Thoracic aorta (tissue), 2 donors: ENCODE data around the gene GARS1. TPM values are rescaled to one million over a fixed set of nuclear protein-coding genes. Genes with fewer than 3 reads are reported as not detected.

Source experiments
- ATAC-seq: fragments of 150-250 bp; one replicate; pipeline ENCODE4 v1.8.0; 2017; ENCODE audit warnings: low read depth; ENCODE audit not compliant: insufficient number of reproducible peaks, low FRiP score
- DNase-seq: peaks from one replicate; pipeline ENCODE4 v3.0.0-alpha.2; 2020; ENCODE audit warnings: low spot score
- H3K27ac ChIP-seq, 2 donors: fragments of 200-600 bp; sonication (generic); 1 replicate in 1 of 2; 2 replicates in 1 of 2; pipeline ENCODE4 v1.5.1; 2016; ENCODE audit warnings: mild to moderate bottlenecking in 2 of 2, moderate library complexity in 2 of 2
- H3K27me3 ChIP-seq: fragments of 200-600 bp; sonication (generic); replicated peaks from 2 replicates; pipeline ENCODE4 v1.6.0; 2016; ENCODE audit warnings: mild to moderate bottlenecking; ENCODE audit not compliant: insufficient read depth
- H3K36me3 ChIP-seq: fragments of 200-600 bp; sonication (generic); one replicate; pipeline ENCODE4 v1.5.1; 2016
- H3K4me1 ChIP-seq, 2 donors: fragments of 200-600 bp; sonication (generic); 1 replicate in 1 of 2; 2 replicates in 1 of 2; pipeline versions ENCODE4 v1.5.1 to v1.6.0; 2016; ENCODE audit warnings: low read depth in 2 of 2, mild to moderate bottlenecking in 1 of 2; ENCODE audit not compliant: control insufficient read depth in 1 of 2
- H3K4me3 ChIP-seq: fragments of 200-600 bp; sonication (generic); 2 replicates; pipeline ENCODE4 v1.5.1; 2016; ENCODE audit warnings: mild to moderate bottlenecking
- H3K9me3 ChIP-seq: fragments of 200-600 bp; sonication (generic); 2 replicates; pipeline ENCODE4 v1.5.1; 2016
- total RNA-seq, 2 donors: library from RNA; depleted of rRNA; stranded (reverse); fragments of >200 nt; gene quantifications; one replicate each; pipeline versions ENCODE4 v1.1.0 to v1.2.3, GENCODE V29; 2016
- TF ChIP-seq, protein P1 (sequence below): fragments of 200-600 bp; sonication (generic); IDR thresholded peaks from one replicate; pipeline ENCODE4 v1.5.1; 2019; ENCODE audit warnings: antibody characterized with exemption

Gene GARS1
- total RNA-seq, 2 donors from 2014 or later = 76.5 to 81.6 TPM

DNA sequence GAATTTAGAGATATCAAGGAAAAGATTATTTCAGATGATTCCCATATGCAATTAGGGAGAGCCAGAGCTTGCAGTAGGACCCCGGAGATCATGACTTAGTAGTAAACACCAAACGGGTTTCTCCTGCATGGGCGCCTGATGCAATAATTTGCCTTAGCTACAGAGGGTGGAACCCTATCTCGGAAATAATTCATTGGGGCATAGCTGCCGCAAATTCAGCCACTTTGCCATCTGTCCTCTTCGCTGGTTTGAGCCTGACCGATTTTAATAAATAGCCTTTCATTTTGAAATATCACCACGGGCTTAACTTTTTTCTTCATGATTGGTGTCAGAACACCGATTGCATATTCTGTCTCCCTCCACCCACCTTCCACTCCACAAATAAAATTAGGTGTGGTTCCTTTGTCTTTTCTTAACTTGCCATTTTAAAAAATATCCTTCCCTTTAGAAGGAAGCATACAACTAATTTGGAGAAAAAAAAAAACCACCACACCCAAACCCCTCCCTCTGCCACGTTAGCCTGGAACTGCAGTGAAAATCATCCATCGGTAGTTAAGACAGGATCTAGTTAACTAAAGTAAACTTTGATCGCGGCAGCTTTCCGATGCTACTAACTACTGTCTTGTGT is 1.4 kb downstream of the GARS1 start:
- ATAC-seq = no peak
- Histone ChIP-seq H3K9me3 (no peaks in the 10 kb centered on the region), H3K27me3 (no peaks in the 10 kb centered on the region), H3K36me3 (peaks cover 8% of the 10 kb centered on the region), H3K27ac (peak overlapping the region; percentile 93 to 95), H3K4me3 (peak overlapping the region; percentile 97), H3K4me1 (peaks cover 8 to 31% of the 10 kb centered on the region in 2 donors)
- no peak for DNase-seq
- TF ChIP-seq, protein P1, sequence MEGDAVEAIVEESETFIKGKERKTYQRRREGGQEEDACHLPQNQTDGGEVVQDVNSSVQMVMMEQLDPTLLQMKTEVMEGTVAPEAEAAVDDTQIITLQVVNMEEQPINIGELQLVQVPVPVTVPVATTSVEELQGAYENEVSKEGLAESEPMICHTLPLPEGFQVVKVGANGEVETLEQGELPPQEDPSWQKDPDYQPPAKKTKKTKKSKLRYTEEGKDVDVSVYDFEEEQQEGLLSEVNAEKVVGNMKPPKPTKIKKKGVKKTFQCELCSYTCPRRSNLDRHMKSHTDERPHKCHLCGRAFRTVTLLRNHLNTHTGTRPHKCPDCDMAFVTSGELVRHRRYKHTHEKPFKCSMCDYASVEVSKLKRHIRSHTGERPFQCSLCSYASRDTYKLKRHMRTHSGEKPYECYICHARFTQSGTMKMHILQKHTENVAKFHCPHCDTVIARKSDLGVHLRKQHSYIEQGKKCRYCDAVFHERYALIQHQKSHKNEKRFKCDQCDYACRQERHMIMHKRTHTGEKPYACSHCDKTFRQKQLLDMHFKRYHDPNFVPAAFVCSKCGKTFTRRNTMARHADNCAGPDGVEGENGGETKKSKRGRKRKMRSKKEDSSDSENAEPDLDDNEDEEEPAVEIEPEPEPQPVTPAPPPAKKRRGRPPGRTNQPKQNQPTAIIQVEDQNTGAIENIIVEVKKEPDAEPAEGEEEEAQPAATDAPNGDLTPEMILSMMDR = no peak

DNA sequence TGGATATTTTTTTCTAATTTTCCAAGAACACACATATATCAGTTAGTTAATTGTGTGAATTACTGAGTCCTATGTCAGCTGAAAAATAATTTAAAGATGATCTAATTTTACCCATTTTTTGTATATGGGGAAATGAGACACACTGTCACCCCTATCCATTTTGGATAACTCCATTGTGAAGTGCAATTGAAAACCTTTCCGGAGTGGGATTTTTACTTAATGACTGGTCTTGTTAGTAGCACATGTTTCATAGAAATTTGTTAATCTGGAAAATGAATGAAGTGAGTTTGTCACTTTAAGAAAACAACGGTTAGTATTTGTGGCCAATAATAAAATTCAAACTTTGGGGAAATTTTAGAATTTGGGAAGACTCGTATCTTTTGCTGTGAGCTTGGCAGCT is 2.0 kb downstream of the GARS1 start:
- Histone ChIP-seq H3K4me3 (peak overlapping the region; percentile 97), H3K36me3 (peaks cover 13% of the 10 kb centered on the region), H3K27ac (no peak overlapping the region), H3K9me3 (no peaks in the 10 kb centered on the region), H3K27me3 (no peaks in the 10 kb centered on the region), H3K4me1 (peaks cover 8 to 31% of the 10 kb centered on the region in 2 donors)
- DNase-seq (no peak), ATAC-seq (no peak)
- TF ChIP-seq, protein P1 = no peak

DNA sequence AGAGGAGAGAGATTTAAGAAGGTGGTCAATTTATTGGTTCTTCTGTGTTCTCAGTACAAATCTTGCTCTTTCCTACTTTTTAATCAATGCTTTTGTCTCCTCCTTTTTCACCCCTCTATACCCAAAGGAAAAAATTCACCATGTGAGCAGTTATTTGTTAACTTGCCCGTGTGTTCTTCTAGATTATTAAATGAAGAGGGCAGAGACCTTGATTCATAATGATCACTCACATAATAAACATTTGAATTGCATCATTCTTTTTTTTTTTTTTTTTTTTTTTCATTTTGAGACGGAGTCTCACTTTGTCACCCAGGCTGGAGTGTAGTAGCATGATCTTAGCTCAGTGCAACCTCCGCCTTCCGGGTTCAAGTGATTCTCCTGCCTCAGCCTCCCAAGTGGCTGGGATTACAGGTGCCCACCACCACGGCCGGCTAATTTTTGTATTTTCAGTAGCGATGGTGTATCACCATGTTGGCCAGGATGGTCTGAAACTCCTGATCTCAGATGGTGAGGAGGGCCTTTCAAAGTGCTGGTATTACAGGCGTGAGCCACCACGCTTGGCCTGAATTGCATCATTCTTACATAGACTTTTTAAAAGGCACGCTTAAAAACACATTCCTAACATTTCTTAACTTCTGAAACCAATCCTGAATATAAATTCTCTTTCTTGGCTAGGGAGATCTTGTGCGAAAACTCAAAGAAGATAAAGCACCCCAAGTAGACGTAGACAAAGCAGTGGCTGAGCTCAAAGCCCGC is 3.6 kb downstream of the GARS1 start:
- Histone ChIP-seq H3K9me3 (no peaks in the 10 kb centered on the region), H3K4me1 (peaks cover 8 to 22% of the 10 kb centered on the region in 2 donors), H3K27ac (no peak overlapping the region), H3K36me3 (peaks cover 15% of the 10 kb centered on the region), H3K27me3 (no peaks in the 10 kb centered on the region), H3K4me3 (no peak overlapping the region)
- TF ChIP-seq, protein P1 = no peak
- DNase-seq (no peak), ATAC-seq (no peak)

DNA sequence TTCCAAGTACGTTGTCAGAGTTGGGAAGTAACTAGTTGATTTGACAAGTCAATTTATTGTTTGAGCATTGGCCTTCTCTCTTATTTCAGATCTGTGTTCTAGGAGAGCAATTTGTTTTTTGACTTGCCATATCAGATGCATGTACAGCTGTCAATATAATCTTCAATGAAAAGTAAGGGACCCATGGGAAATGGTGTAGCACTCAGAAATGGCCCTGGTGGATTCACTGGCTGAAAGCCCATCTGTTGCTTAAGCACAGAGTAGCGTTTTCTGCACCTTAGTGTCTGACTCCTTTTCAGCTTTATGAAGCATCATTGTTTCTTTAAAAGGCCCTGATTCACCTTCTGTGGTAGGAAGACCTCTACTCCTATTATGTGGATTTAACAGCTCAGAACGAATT is 10.2 kb downstream of the GARS1 start:
- TF ChIP-seq, protein P1 = no peak

DNA sequence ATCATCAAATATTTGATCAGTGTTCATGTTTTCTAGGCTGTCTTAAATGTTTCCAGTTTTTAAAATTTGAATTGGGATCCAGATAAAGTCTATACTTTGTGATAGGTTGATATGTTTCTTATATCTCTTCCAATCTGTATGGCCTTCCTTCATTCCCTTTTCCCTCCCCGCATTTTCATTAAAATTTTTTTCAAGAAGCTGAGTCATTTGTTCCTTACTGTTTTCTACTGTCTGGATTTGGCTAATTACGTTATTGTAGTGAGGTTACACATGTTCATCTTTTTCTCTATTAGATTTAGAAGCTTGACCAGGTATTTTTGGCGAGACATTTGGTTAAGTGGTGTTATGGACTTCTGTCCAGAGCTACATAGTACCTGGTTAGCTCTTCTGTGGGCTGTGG is 11.2 kb downstream of the GARS1 start:
- no peaks in the 10 kb centered on the region for H3K9me3 ChIP-seq
- ATAC-seq (no peak), DNase-seq (no peak)
- no peak overlapping the region for H3K4me3 ChIP-seq
- no peak overlapping the region for H3K27ac ChIP-seq
- H3K27me3 ChIP-seq = no peaks in the 10 kb centered on the region
- no peaks in the 10 kb centered on the region for H3K4me1 ChIP-seq
- peaks cover 34% of the 10 kb centered on the region for H3K36me3 ChIP-seq
- TF ChIP-seq, protein P1 = no peak

More for the DNA sequence above, 10.2 kb downstream of the GARS1 start:
- Histone ChIP-seq H3K4me3 (no peak overlapping the region), H3K36me3 (peaks cover 36% of the 10 kb centered on the region), H3K27me3 (no peaks in the 10 kb centered on the region), H3K9me3 (no peaks in the 10 kb centered on the region), H3K27ac (no peak overlapping the region), H3K4me1 (no peaks in the 10 kb centered on the region)
- ATAC-seq = no peak
- DNase-seq = no peak
